Liver (tissue), 3 donors: ENCODE data around the gene VSIG10L2.

Experiments
- FOXA1 ChIP-seq: IDR thresholded peaks from 2 replicates; pipeline ENCODE4 v1.6.1; 2016; ENCODE audit warnings: antibody characterized with exemption
- GABPA ChIP-seq, 2 donors: IDR thresholded peaks in 1 of 2; conservative IDR thresholded peaks in 1 of 2; 2 replicates each; pipeline ENCODE4 v1.6.1; 2016; ENCODE audit warnings: antibody characterized with exemption in 2 of 2, mild to moderate bottlenecking in 1 of 2, moderate library complexity in 1 of 2
- JUND ChIP-seq, 2 donors: IDR thresholded peaks; 2 replicates each; pipeline ENCODE4 v1.6.1; 2016; ENCODE audit warnings: antibody characterized with exemption in 2 of 2
- RAD21 ChIP-seq, 2 donors: IDR thresholded peaks; 2 replicates each; pipeline ENCODE4 v1.6.1; 2016; ENCODE audit warnings: antibody characterized with exemption in 2 of 2, mild to moderate bottlenecking in 2 of 2
- SP1 ChIP-seq: IDR thresholded peaks from 2 replicates; pipeline ENCODE4 v1.6.1; 2018; ENCODE audit warnings: antibody characterized with exemption, mild to moderate bottlenecking
- TAF1 ChIP-seq: conservative IDR thresholded peaks from 2 replicates; pipeline ENCODE4 v1.6.1; 2016; ENCODE audit warnings: antibody characterized with exemption, mild to moderate bottlenecking
- YY1 ChIP-seq: IDR thresholded peaks from 2 replicates; pipeline ENCODE4 v1.6.1; 2016; ENCODE audit warnings: antibody characterized with exemption, mild to moderate bottlenecking
- TF ChIP-seq, protein P1 (sequence below): fragments of 150-350 bp; IDR thresholded peaks from 2 replicates; pipeline ENCODE4 v1.5.1; 2017; ENCODE audit warnings: improper control_type of control experiment, low read depth, low read length; ENCODE audit not compliant: missing input control
- TF ChIP-seq, protein P2 (sequence below): IDR thresholded peaks from 2 replicates; pipeline ENCODE4 v1.6.1; 2016; ENCODE audit warnings: antibody characterized with exemption, mild to moderate bottlenecking
- TF ChIP-seq, protein P3 (sequence below): IDR thresholded peaks from 2 replicates; pipeline ENCODE4 v1.6.1; 2016; ENCODE audit warnings: antibody characterized with exemption
- TF ChIP-seq, protein P4 (sequence below): IDR thresholded peaks from 2 replicates; pipeline ENCODE4 v1.6.1; 2016; ENCODE audit warnings: antibody characterized with exemption
- donor health status: healthy.
- donor health status: healthy.

DNA sequence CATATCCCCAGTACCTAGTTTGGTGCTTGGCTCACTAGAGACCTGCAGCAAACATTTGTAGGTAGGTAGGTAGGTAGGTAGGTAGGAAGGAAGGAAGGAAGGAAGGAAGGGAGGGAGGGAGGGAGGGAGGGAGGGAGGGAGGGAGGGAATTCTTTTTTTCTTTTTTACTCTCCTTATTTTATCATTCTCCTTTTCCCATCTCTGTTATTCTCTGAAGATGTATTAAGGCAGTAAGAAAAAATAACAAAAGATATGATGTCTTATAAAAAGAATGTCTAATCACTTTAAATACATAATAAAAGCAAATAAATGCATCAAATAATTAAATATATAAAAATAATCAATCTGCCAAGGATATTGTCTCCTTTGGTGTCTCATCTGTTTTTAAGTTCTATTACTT, 28.4 kb downstream of the VSIG10L2 start:
- TF ChIP-seq YY1 (no peak), TAF1 (no peak), SP1 (no peak), GABPA (IDR thresholded peaks at IDR 0.05 in 1 of 2, conservative IDR thresholded peaks at IDR 0.05 in 1 of 2) (no peak), RAD21 (IDR thresholded peaks at IDR 0.05) (no peak), JUND (IDR thresholded peaks at IDR 0.05) (no peak), FOXA1 (no peak)
- TF ChIP-seq, protein P1, sequence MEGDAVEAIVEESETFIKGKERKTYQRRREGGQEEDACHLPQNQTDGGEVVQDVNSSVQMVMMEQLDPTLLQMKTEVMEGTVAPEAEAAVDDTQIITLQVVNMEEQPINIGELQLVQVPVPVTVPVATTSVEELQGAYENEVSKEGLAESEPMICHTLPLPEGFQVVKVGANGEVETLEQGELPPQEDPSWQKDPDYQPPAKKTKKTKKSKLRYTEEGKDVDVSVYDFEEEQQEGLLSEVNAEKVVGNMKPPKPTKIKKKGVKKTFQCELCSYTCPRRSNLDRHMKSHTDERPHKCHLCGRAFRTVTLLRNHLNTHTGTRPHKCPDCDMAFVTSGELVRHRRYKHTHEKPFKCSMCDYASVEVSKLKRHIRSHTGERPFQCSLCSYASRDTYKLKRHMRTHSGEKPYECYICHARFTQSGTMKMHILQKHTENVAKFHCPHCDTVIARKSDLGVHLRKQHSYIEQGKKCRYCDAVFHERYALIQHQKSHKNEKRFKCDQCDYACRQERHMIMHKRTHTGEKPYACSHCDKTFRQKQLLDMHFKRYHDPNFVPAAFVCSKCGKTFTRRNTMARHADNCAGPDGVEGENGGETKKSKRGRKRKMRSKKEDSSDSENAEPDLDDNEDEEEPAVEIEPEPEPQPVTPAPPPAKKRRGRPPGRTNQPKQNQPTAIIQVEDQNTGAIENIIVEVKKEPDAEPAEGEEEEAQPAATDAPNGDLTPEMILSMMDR = no peak
- TF ChIP-seq, protein P2, sequence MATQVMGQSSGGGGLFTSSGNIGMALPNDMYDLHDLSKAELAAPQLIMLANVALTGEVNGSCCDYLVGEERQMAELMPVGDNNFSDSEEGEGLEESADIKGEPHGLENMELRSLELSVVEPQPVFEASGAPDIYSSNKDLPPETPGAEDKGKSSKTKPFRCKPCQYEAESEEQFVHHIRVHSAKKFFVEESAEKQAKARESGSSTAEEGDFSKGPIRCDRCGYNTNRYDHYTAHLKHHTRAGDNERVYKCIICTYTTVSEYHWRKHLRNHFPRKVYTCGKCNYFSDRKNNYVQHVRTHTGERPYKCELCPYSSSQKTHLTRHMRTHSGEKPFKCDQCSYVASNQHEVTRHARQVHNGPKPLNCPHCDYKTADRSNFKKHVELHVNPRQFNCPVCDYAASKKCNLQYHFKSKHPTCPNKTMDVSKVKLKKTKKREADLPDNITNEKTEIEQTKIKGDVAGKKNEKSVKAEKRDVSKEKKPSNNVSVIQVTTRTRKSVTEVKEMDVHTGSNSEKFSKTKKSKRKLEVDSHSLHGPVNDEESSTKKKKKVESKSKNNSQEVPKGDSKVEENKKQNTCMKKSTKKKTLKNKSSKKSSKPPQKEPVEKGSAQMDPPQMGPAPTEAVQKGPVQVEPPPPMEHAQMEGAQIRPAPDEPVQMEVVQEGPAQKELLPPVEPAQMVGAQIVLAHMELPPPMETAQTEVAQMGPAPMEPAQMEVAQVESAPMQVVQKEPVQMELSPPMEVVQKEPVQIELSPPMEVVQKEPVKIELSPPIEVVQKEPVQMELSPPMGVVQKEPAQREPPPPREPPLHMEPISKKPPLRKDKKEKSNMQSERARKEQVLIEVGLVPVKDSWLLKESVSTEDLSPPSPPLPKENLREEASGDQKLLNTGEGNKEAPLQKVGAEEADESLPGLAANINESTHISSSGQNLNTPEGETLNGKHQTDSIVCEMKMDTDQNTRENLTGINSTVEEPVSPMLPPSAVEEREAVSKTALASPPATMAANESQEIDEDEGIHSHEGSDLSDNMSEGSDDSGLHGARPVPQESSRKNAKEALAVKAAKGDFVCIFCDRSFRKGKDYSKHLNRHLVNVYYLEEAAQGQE = no peak
- TF ChIP-seq, protein P3, sequence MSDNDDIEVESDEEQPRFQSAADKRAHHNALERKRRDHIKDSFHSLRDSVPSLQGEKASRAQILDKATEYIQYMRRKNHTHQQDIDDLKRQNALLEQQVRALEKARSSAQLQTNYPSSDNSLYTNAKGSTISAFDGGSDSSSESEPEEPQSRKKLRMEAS = no peak
- TF ChIP-seq, protein P4, sequence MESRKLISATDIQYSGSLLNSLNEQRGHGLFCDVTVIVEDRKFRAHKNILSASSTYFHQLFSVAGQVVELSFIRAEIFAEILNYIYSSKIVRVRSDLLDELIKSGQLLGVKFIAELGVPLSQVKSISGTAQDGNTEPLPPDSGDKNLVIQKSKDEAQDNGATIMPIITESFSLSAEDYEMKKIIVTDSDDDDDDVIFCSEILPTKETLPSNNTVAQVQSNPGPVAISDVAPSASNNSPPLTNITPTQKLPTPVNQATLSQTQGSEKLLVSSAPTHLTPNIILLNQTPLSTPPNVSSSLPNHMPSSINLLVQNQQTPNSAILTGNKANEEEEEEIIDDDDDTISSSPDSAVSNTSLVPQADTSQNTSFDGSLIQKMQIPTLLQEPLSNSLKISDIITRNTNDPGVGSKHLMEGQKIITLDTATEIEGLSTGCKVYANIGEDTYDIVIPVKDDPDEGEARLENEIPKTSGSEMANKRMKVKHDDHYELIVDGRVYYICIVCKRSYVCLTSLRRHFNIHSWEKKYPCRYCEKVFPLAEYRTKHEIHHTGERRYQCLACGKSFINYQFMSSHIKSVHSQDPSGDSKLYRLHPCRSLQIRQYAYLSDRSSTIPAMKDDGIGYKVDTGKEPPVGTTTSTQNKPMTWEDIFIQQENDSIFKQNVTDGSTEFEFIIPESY = no peak
